Measurements from ENCODE around the gene IL13.

GRCh38 chr5:132637241-132637640, 20.7 kb upstream of the IL13 start:
- TF ChIP-seq ZBTB33 (IDR thresholded peaks at IDR 0.05), result no peak
- no peak for TF ChIP-seq CTCF (IDR thresholded peaks at IDR 0.05 in 2 of 3, conservative IDR thresholded peaks at IDR 0.05 in 1 of 3; ENCODE audit: control insufficient read depth in 2 of 3, extremely low read depth in 1 of 3, insufficient read depth in 1 of 3, low read depth in 3 of 3, low read length in 3 of 3)
- TF ChIP-seq GABPA (IDR thresholded peaks at IDR 0.05; ENCODE audit: low read depth), result no peak
- TF ChIP-seq, protein P1, sequence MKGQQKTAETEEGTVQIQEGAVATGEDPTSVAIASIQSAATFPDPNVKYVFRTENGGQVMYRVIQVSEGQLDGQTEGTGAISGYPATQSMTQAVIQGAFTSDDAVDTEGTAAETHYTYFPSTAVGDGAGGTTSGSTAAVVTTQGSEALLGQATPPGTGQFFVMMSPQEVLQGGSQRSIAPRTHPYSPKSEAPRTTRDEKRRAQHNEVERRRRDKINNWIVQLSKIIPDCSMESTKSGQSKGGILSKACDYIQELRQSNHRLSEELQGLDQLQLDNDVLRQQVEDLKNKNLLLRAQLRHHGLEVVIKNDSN (IDR thresholded peaks at IDR 0.05; ENCODE audit: borderline replicate concordance, extremely low read length, insufficient read depth, low read depth, low read length), result no peak
- no peak for TF ChIP-seq EP300 (IDR thresholded peaks at IDR 0.05; ENCODE audit: borderline replicate concordance in 1 of 2, control insufficient read depth in 1 of 2, low read depth in 2 of 2, low read length in 2 of 2)

All from GM12878 (cell line).